Natural killer cell treated with Interleukin-12 subunit alpha and Interleukin-12 subunit beta and Interleukin-15 and Interleukin-18, amount 100 ng/mL, for 72 hours (primary cell): ENCODE data around the gene RNF213. TPM values are rescaled to one million over a fixed set of nuclear protein-coding genes. Genes with fewer than 3 reads are reported as not detected.

Experiments used
- ATAC-seq, 2 donors: fragments of 150-1000 bp; cut with Tn5 transposase in 1 of 2; sonication (Bioruptor Pico), chemical (Tn5 transposase) in 1 of 2; 2 replicates each; pipeline ENCODE4 v1.10.0; 2021
- DNase-seq: peaks from one replicate; pipeline ENCODE4 v3.0.0; 2022; ENCODE audit warnings: low spot score
- H3K27ac Mint-ChIP-seq, 2 donors: 1 replicate in 1 of 2; 2 replicates in 1 of 2; pipeline ENCODE4 v1.8.0; 2022; ENCODE audit warnings: mixed read lengths in 2 of 2, mild to moderate bottlenecking in 1 of 2, moderate library complexity in 1 of 2
- H3K27me3 Mint-ChIP-seq, 2 donors: 1 replicate in 1 of 2; 2 replicates in 1 of 2; pipeline ENCODE4 v1.8.0; 2022; ENCODE audit warnings: mixed read lengths in 2 of 2
- H3K36me3 Mint-ChIP-seq: one replicate; pipeline ENCODE4 v1.8.0; 2022; ENCODE audit warnings: mixed read lengths
- H3K4me1 Mint-ChIP-seq, 2 donors: 1 replicate in 1 of 2; 2 replicates in 1 of 2; pipeline ENCODE4 v1.8.0; 2022; ENCODE audit warnings: low read depth in 2 of 2, mixed read lengths in 2 of 2, mild to moderate bottlenecking in 1 of 2
- H3K4me3 Mint-ChIP-seq: one replicate; pipeline ENCODE4 v1.8.0; 2022; ENCODE audit warnings: mixed read lengths
- H3K9me3 Mint-ChIP-seq: 2 replicates; pipeline ENCODE4 v1.8.0; 2022; ENCODE audit warnings: mixed read lengths
- total RNA-seq, 2 donors: library from RNA; stranded (reverse); gene quantifications; one replicate each; pipeline ENCODE4 v1.2.3, GENCODE V29; 2022

RNF213 gene
- total RNA-seq, 2 donors from 2014 or later = 1,259 to 2,425 TPM

DNA sequence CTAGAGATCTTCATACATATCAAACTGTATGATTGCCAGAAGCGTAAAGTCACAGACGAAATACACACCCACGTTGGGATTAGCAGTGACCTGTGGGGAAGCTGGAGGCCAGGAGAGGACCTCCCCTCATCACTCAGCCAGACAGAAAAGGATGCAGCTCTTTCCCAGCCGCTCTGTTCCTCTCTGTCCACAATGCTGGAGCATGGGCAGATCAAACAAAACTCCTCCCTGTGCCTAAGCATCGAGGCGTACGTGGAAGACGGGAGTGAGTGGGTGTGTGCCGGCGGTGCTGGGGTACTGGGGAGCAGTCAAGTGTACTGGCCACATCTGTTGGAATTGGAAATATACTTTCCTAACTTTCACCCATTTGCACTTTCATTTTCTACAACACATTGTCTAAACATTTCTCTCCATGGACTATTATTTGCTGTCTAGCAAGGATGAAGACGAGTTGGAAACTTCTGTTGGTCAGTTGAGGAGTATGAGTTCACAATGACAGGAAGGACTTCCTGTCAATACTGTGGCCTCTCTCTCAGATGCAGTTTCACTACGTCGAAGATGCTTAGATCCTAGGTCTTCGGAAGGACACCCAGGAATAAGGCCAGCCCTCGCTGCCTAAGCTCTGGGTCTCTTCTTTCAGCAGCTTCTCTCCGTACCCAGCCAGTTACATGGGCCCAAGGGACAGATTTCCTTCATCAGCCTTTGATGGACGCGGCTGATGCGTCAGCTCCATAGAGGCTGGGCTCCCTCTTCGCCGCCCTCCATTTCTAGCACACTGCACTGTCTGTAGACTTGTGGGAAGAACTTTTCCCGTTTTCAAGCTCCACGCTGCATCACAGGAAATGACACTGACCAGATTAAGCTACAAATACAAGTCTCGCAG, 123.7 kb downstream of the RNF213 start:
- peak; percentile 50 for DNase-seq
- no peaks in the 10 kb centered on the region for H3K9me3 Mint-ChIP-seq
- peak overlapping the region; percentile 36 for H3K4me3 Mint-ChIP-seq
- H3K4me1 Mint-ChIP-seq = peaks cover 14 to 24% of the 10 kb centered on the region in 2 donors
- no peaks in the 10 kb centered on the region for H3K27me3 Mint-ChIP-seq
- H3K27ac Mint-ChIP-seq = peak overlapping the region; percentile 76 to 78
- ATAC-seq = no peak
- H3K36me3 Mint-ChIP-seq = peaks cover 58% of the 10 kb centered on the region

- DNase-seq (peak; percentile 0), ATAC-seq (no peak)
- H3K9me3 Mint-ChIP-seq = no peaks in the 10 kb centered on the region
- no peaks in the 10 kb centered on the region for H3K27me3 Mint-ChIP-seq
- peaks cover 58% of the 10 kb centered on the region for H3K36me3 Mint-ChIP-seq
- H3K27ac Mint-ChIP-seq = peak overlapping the region; percentile 76 to 78
- no peak overlapping the region for H3K4me3 Mint-ChIP-seq
- H3K4me1 Mint-ChIP-seq = peaks cover 14 to 24% of the 10 kb centered on the region in 2 donors
Measured at GRCh38 chr17:80385046-80385445, 124.4 kb downstream of the RNF213 start.

- H3K27ac Mint-ChIP-seq = peak overlapping the region; percentile 21 to 39
- ATAC-seq (no peak), DNase-seq (no peak)
- no peaks in the 10 kb centered on the region for H3K27me3 Mint-ChIP-seq
- no peak overlapping the region for H3K4me3 Mint-ChIP-seq
- H3K9me3 Mint-ChIP-seq = no peaks in the 10 kb centered on the region
- H3K4me1 Mint-ChIP-seq = peaks cover 15 to 25% of the 10 kb centered on the region in 2 donors
- H3K36me3 Mint-ChIP-seq = peaks cover 58% of the 10 kb centered on the region
Measured at GRCh38 chr17:80386341-80386740, 125.7 kb downstream of the RNF213 start.

DNA sequence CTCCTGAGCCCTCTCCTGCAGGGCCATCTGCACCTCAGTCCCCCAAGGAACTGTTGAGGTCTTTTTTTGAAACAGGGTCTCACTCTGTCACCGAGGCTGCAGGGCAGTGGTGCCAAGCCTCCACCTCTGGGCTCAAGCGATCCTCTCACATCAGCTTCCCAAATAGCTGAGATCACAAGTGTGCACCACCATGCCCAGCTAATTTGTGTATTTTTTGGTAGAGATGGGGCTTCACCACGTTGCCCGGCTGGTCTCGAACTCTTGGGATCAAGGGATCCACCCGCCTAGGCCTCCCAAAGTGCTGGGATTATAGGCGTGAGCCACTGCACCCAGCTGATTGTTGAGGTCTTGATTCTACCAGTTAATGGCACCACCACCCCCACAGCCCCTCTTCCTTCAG, 126.4 kb downstream of the RNF213 start:
- no peak overlapping the region for H3K4me3 Mint-ChIP-seq
- peaks cover 62% of the 10 kb centered on the region for H3K36me3 Mint-ChIP-seq
- no peaks in the 10 kb centered on the region for H3K27me3 Mint-ChIP-seq
- H3K27ac Mint-ChIP-seq = peak overlapping the region in 1 of 2 donors; percentile 39
- H3K9me3 Mint-ChIP-seq = no peaks in the 10 kb centered on the region
- peaks cover 18 to 28% of the 10 kb centered on the region in 2 donors for H3K4me1 Mint-ChIP-seq
- ATAC-seq (peak in 1 of 2 donors; percentile 1), DNase-seq (no peak)

- H3K27ac Mint-ChIP-seq = peak overlapping the region in 1 of 2 donors; percentile 43
- no peaks in the 10 kb centered on the region for H3K27me3 Mint-ChIP-seq
- no peak for DNase-seq
- no peak for ATAC-seq
- H3K9me3 Mint-ChIP-seq = no peaks in the 10 kb centered on the region
- H3K4me1 Mint-ChIP-seq = peaks cover 17 to 28% of the 10 kb centered on the region in 2 donors
- H3K36me3 Mint-ChIP-seq = peaks cover 57% of the 10 kb centered on the region
- no peak overlapping the region for H3K4me3 Mint-ChIP-seq
Measured at GRCh38 chr17:80388175-80388574, 127.5 kb downstream of the RNF213 start.

DNA sequence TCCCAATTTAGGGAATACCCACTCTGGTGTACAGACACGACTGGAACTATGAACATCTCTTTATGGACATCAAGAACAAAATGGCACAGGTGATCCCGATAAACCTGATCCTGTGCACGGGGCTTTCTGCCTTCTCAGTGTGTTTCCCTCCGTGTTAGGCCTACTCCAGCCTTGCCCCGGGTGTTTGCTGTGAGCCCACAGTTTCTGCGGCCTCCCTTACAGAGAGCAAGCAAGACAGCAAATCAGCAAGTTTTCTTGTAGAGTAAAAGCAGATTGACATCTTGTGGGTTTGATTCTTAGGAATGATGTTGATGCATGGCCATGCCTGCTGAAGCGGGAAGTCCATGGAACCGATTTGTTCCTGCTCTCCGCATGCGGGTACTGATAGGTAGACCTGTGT, 127.9 kb downstream of the RNF213 start:
- Mint-ChIP-seq H3K4me3 (no peak overlapping the region), H3K27me3 (no peaks in the 10 kb centered on the region), H3K9me3 (no peaks in the 10 kb centered on the region), H3K4me1 (peaks cover 15 to 24% of the 10 kb centered on the region in 2 donors), H3K27ac (no peak overlapping the region), H3K36me3 (peaks cover 53% of the 10 kb centered on the region)
- ATAC-seq (no peak), DNase-seq (no peak)

DNA sequence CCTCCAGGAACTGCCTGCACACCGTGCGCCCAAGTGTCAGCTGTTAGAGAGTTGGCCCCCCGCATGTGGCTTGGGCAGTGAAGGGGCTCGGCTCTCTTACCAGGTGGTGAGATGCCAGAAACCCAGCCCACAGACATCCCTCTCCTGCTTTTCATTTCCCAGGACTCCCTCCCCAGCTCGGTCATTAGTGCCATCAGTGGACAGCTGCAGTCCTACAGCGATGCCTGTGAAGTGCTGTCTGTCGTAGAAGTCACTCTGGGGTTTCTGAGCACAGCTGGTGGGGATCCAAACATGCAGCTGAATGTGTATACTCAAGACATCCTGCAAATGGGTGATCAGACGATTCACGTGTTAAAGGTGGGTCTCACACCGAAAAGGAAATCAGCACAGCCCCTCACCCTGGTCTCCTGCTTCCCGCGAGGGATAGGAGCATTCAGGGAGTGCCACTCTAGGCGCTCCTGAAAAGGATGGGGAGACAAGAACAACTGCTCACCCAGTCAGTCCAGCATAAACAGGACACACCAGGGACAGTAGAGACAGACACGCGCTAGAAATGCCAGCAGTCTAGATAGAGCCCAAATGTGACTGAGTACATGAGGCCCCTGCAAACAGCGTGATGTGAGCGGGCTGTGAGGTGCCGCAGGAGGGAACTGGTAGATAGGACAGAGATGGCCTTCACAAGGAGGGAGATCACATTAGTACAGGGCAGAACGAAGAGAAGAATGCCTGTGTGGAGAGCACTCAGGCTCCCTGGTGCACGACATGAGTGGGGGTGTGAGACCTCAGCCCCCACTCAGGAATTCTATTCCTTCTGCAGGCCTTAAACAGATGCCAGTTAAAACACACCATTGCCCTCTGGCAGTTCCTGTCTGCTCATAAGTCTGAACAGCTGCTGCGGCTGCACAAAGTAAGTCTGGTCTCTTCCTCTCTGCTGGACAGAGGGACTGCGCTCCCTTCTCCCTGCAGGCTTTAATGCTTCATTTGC, 128.7 kb downstream of the RNF213 start:
- Mint-ChIP-seq H3K4me3 (no peak overlapping the region), H3K36me3 (peaks cover 50% of the 10 kb centered on the region), H3K9me3 (no peaks in the 10 kb centered on the region), H3K27ac (peak overlapping the region; percentile 36 to 49), H3K4me1 (peaks cover 8 to 17% of the 10 kb centered on the region in 2 donors), H3K27me3 (no peaks in the 10 kb centered on the region)
- DNase-seq (no peak), ATAC-seq (no peak)

- Mint-ChIP-seq H3K4me1 (peaks cover 20 to 36% of the 10 kb centered on the region in 2 donors), H3K27ac (no peak overlapping the region), H3K4me3 (no peak overlapping the region), H3K27me3 (no peaks in the 10 kb centered on the region), H3K36me3 (peaks cover 44% of the 10 kb centered on the region), H3K9me3 (no peaks in the 10 kb centered on the region)
- DNase-seq = no peak
- ATAC-seq = peak in 1 of 2 donors; percentile 3
Measured at GRCh38 chr17:80393241-80393890, 132.7 kb downstream of the RNF213 start.

- Mint-ChIP-seq H3K9me3 (no peaks in the 10 kb centered on the region), H3K27ac (peak overlapping the region; percentile 33 to 58), H3K36me3 (peaks cover 40% of the 10 kb centered on the region), H3K4me1 (peaks cover 20 to 36% of the 10 kb centered on the region in 2 donors), H3K4me3 (no peak overlapping the region), H3K27me3 (no peaks in the 10 kb centered on the region)
- ATAC-seq (no peak), DNase-seq (no peak)
Measured at GRCh38 chr17:80393961-80394360, 133.3 kb downstream of the RNF213 start.

DNA sequence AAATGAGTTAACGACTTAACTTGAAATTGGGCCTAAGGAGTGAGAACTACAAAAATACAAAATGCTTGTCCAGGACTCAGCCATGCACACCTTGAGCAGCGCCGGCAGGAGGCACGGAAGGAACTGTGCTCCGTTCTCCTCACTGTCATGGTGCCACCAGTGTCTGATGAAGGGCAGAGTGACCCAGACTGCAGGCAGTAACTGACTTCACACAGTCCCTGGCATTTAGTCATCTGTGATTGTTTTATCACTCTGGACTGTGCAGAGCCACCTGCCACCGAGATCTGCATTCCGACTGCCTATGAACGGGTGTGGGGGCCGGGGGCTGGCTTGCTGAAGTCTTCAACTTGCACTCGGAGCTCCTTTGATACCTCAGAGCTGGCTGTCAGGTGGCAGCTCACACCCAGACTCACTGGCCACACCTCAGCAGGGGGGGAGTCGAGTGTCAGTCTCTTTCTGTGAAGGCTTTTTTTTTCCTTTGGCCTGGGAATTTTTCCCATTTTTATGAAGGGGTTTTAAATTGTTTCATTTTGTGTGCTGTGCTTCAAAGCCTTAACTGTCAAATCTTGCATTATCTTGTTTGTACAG, 134.1 kb downstream of the RNF213 start:
- H3K9me3 Mint-ChIP-seq = no peaks in the 10 kb centered on the region
- H3K27me3 Mint-ChIP-seq = no peaks in the 10 kb centered on the region
- no peak for DNase-seq
- peaks cover 32% of the 10 kb centered on the region for H3K36me3 Mint-ChIP-seq
- H3K4me1 Mint-ChIP-seq = peaks cover 20 to 33% of the 10 kb centered on the region in 2 donors
- ATAC-seq = no peak
- peak overlapping the region; percentile 33 to 58 for H3K27ac Mint-ChIP-seq
- H3K4me3 Mint-ChIP-seq = no peak overlapping the region

GRCh38 chr17:80395402-80396151, 134.9 kb downstream of the RNF213 start:
- peak overlapping the region; percentile 33 to 58 for H3K27ac Mint-ChIP-seq
- peaks cover 27% of the 10 kb centered on the region for H3K36me3 Mint-ChIP-seq
- peak in 1 of 2 donors; percentile 45 for ATAC-seq
- no peaks in the 10 kb centered on the region for H3K9me3 Mint-ChIP-seq
- no peak for DNase-seq
- H3K4me1 Mint-ChIP-seq = peaks cover 20 to 33% of the 10 kb centered on the region in 2 donors
- H3K27me3 Mint-ChIP-seq = no peaks in the 10 kb centered on the region
- no peak overlapping the region for H3K4me3 Mint-ChIP-seq

DNA sequence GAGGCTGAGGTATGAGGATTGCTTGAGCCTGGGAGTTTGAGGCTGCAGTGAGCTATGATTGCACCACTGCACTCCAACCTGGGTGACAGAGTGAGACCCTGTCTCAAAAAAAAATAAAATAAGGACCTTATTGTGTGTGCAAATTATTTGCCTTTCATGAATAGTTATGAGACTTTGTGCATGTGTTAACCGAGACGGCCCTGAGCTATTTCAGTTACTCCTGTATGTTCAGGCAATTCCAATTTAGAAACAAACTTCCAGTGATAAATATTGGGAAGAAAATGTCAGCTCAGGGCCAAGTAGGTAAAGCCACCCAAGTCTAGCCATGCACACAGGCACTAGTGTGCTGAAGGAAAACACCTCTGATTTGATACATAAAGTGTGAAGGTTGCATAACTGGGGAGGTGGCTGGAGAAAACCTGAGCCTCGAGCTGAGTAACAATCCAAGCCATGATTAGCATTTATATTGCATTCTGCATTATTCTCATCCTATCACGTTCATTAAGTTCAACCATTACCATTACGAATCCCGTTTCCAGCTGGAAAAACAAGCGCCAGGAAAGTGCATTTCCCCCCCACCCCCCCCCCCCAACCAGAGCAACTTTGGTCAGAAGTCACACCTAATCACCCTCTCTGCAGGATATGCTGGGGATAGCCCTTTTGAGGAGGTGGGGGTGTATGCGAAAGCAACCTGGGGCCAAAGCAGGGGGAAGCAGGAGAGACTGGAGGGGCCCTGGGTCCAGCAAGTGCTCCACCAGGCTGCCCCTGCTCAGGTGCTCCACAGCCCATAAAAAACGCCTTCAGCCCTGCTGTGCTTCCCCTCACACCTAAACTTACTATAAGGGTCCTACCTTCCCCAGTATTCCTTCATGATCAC, 135.7 kb downstream of the RNF213 start:
- H3K4me3 Mint-ChIP-seq = no peak overlapping the region
- H3K27me3 Mint-ChIP-seq = no peaks in the 10 kb centered on the region
- no peak for DNase-seq
- peak overlapping the region; percentile 58 to 68 for H3K27ac Mint-ChIP-seq
- H3K9me3 Mint-ChIP-seq = no peaks in the 10 kb centered on the region
- peaks cover 23% of the 10 kb centered on the region for H3K36me3 Mint-ChIP-seq
- H3K4me1 Mint-ChIP-seq = peaks cover 18 to 33% of the 10 kb centered on the region in 2 donors
- ATAC-seq = peak in 1 of 2 donors; percentile 51
